ENCODE data around the gene IL1R2. TPM values are rescaled to one million over a fixed set of nuclear protein-coding genes. Genes with fewer than 3 reads are reported as not detected.

The IL1R2 gene
- 4.0 and 5.7 TPM in 2 replicates for total RNA-seq

DNA sequence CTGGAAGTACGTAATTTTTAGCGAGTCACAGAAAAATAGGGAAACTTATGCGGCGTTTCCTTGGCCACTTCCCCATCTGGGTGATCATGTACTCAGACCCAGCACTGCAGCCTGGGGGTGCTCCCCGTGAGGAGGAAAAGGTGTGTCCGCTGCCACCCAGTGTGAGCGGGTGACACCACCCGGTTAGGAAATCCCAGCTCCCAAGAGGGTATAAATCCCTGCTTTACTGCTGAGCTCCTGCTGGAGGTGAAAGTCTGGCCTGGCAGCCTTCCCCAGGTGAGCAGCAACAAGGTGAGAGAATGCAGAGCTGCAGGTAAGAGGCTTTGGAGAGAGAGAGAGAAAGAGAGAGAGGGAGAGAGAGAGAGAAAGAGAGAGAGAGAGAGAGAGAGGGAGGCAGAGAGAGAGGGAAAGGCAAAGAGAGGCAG is at the start of gene IL1R2:
Gene IL1R2 (plus strand): TSS at position 240 of the 425 bp plus-strand sequence. CDS start 16,616 bp downstream, outside the sequence.

Other genes with a start within 250 kb of the IL1R2 start
- gene IL1R1, start 150.8 kb downstream of the IL1R2 start, total RNA-seq: 499 and 506 TPM in 2 replicates
- 3.5 and 5.5 TPM in 2 replicates for gene IL1RL2, start 195.1 kb downstream of the IL1R2 start, total RNA-seq

All from cardiac ventricle fibroblast (primary cell).